MM.1S (cell line): Measurements from ENCODE around the gene ERMAP.
"Not testable (repeated sequence)": the region's sequence is repeated elsewhere in the genome, so short reads cannot be mapped to it uniquely, and the experiment has no call there.

Source experiments
- DNase-seq: peaks from one replicate; pipeline ENCODE4 v3.0.0-alpha.2; 2015
- H2AFZ ChIP-seq: fragments of 300-600 bp; sonication (generic); 2 replicates; pipeline ENCODE4 v1.6.0; 2016; ENCODE audit warnings: antibody characterized with exemption, low read length
- H3F3A ChIP-seq: fragments of 300-600 bp; sonication (generic); 2 replicates; pipeline ENCODE4 v1.6.1; 2016; ENCODE audit warnings: mild to moderate bottlenecking, antibody characterized with exemption, low read length, moderate library complexity, mixed read lengths; ENCODE audit not compliant: insufficient read depth
- H3K27ac ChIP-seq: fragments of 300-600 bp; sonication (generic); 2 replicates; pipeline ENCODE4 v1.5.1; 2016; ENCODE audit warnings: mild to moderate bottlenecking, low read length
- H3K27me3 ChIP-seq: fragments of 300-600 bp; sonication (generic); replicated peaks from 2 replicates; pipeline ENCODE4 v1.6.0; 2016; ENCODE audit warnings: low read length; ENCODE audit not compliant: insufficient read depth
- H3K36me3 ChIP-seq: fragments of 300-600 bp; sonication (generic); replicated peaks from 2 replicates; pipeline ENCODE4 v1.6.1; 2016; ENCODE audit warnings: mild to moderate bottlenecking, low read length, mixed read lengths; ENCODE audit not compliant: insufficient read depth
- H3K4me1 ChIP-seq: fragments of 300-600 bp; sonication (generic); 2 replicates; pipeline ENCODE4 v1.6.1; 2016; ENCODE audit warnings: low read length, mixed read lengths
- H3K4me2 ChIP-seq: fragments of 300-600 bp; sonication (generic); 2 replicates; pipeline ENCODE4 v1.6.0; 2016; ENCODE audit warnings: low read depth, low read length
- H3K4me3 ChIP-seq: fragments of 300-600 bp; sonication (generic); 2 replicates; pipeline ENCODE4 v1.5.1; 2016; ENCODE audit warnings: low read length, mixed read lengths
- H3K79me2 ChIP-seq: fragments of 300-600 bp; sonication (generic); 2 replicates; pipeline ENCODE4 v1.6.1; 2016; ENCODE audit warnings: mixed run types, low read length, mixed read lengths
- H3K9ac ChIP-seq: fragments of 300-600 bp; sonication (generic); 2 replicates; pipeline ENCODE4 v1.6.1; 2016; ENCODE audit warnings: low read length, mixed read lengths
- H3K9me2 ChIP-seq: fragments of 300-600 bp; sonication (generic); replicated peaks from 2 replicates; pipeline ENCODE4 v1.6.1; 2016; ENCODE audit warnings: mild to moderate bottlenecking, low read length, mixed read lengths; ENCODE audit not compliant: insufficient read depth
- H3K9me3 ChIP-seq: fragments of 300-600 bp; sonication (generic); replicated peaks from 2 replicates; pipeline ENCODE4 v1.6.1; 2016; ENCODE audit warnings: mild to moderate bottlenecking, low read length, mixed read lengths; ENCODE audit not compliant: insufficient read depth
- H4K20me1 ChIP-seq: fragments of 300-600 bp; sonication (generic); 2 replicates; pipeline ENCODE4 v1.6.1; 2016; ENCODE audit warnings: mild to moderate bottlenecking, low read length, moderate library complexity, mixed read lengths; ENCODE audit not compliant: insufficient read depth
- EZH2 ChIP-seq: fragments of 300-600 bp; sonication (generic); optimal IDR thresholded peaks from 2 replicates; pipeline ENCODE3; 2017; ENCODE audit warnings: low read depth, mild to moderate bottlenecking, antibody characterized with exemption, low read length, mixed read lengths
- EZH2phosphoT487 ChIP-seq: fragments of 300-600 bp; sonication (generic); IDR thresholded peaks from 2 replicates; pipeline ENCODE4 v1.6.1; 2018; ENCODE audit warnings: antibody characterized with exemption, low read length
- TF ChIP-seq, protein P1 (sequence below): fragments of 300-600 bp; sonication (generic); IDR thresholded peaks from 2 replicates; pipeline ENCODE4 v1.5.1; 2016; ENCODE audit warnings: antibody characterized with exemption, low read length, mixed read lengths

ERMAP gene

GRCh38 chr1:42801832-42802473 is 15.0 kb upstream of the ERMAP start:
- H4K20me1 ChIP-seq, result no peaks in the 10 kb centered on the region
- no peak overlapping the region for H3K27ac ChIP-seq
- H3K4me2 ChIP-seq, result no peak overlapping the region
- no peaks in the 10 kb centered on the region for H3K27me3 ChIP-seq
- H3K4me3 ChIP-seq, result no peak overlapping the region
- H3F3A ChIP-seq, result no peaks in the 10 kb centered on the region
- no peak for DNase-seq
- H3K9me3 ChIP-seq, result no peaks in the 10 kb centered on the region
- H3K9me2 ChIP-seq, result no peaks in the 10 kb centered on the region
- H3K36me3 ChIP-seq, result no peaks in the 10 kb centered on the region
- TF ChIP-seq EZH2phosphoT487 (no peak), EZH2 (no peak)
- TF ChIP-seq, protein P1, sequence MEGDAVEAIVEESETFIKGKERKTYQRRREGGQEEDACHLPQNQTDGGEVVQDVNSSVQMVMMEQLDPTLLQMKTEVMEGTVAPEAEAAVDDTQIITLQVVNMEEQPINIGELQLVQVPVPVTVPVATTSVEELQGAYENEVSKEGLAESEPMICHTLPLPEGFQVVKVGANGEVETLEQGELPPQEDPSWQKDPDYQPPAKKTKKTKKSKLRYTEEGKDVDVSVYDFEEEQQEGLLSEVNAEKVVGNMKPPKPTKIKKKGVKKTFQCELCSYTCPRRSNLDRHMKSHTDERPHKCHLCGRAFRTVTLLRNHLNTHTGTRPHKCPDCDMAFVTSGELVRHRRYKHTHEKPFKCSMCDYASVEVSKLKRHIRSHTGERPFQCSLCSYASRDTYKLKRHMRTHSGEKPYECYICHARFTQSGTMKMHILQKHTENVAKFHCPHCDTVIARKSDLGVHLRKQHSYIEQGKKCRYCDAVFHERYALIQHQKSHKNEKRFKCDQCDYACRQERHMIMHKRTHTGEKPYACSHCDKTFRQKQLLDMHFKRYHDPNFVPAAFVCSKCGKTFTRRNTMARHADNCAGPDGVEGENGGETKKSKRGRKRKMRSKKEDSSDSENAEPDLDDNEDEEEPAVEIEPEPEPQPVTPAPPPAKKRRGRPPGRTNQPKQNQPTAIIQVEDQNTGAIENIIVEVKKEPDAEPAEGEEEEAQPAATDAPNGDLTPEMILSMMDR, result no peak
- H3K9ac ChIP-seq, result no peak overlapping the region
- no peak overlapping the region for H2AFZ ChIP-seq
- no peaks in the 10 kb centered on the region for H3K4me1 ChIP-seq
- no peaks in the 10 kb centered on the region for H3K79me2 ChIP-seq

- no peak for TF ChIP-seq EZH2
- no peak overlapping the region for H3K9ac ChIP-seq
- no peak overlapping the region for H2AFZ ChIP-seq
- DNase-seq, result no peak
- no peaks in the 10 kb centered on the region for H3K36me3 ChIP-seq
- H3K4me3 ChIP-seq, result no peak overlapping the region
- no peaks in the 10 kb centered on the region for H4K20me1 ChIP-seq
- no peak overlapping the region for H3K27ac ChIP-seq
- no peaks in the 10 kb centered on the region for H3K79me2 ChIP-seq
- no peaks in the 10 kb centered on the region for H3K9me3 ChIP-seq
- H3K27me3 ChIP-seq, result no peaks in the 10 kb centered on the region
- H3K4me2 ChIP-seq, result no peak overlapping the region
- H3F3A ChIP-seq, result no peaks in the 10 kb centered on the region
- no peaks in the 10 kb centered on the region for H3K4me1 ChIP-seq
- no peaks in the 10 kb centered on the region for H3K9me2 ChIP-seq
Observed at GRCh38 chr1:42806171-42806570, 10.8 kb upstream of the ERMAP start.

DNA sequence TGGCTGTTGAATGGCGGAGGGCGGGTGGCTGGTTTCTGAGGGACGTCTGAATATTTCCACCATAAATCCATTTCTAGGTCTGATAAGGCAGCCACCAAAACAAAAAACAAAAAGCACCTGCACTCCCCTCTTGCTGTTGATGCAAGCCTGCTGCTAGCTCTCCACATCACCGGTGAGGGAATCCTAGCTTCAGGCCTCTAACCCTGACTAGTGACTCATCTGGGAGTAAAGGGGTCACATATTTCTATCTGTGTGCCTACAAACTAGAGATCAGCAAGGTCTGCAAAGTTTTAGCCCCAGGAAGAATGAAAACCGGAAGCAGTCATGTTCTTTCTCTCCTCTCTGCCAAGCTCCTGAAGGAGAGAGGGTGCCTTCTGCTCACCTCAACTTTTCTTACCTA is 10.3 kb upstream of the ERMAP start:
- Histone ChIP-seq H3K36me3 (no peaks in the 10 kb centered on the region), H4K20me1 (no peaks in the 10 kb centered on the region), H3K9me3 (no peaks in the 10 kb centered on the region), H2AFZ (no peak overlapping the region), H3K9me2 (no peaks in the 10 kb centered on the region), H3K27ac (no peak overlapping the region), H3K79me2 (no peaks in the 10 kb centered on the region), H3K4me1 (no peaks in the 10 kb centered on the region), H3K27me3 (no peaks in the 10 kb centered on the region), H3K4me2 (no peak overlapping the region), H3K4me3 (no peak overlapping the region), H3F3A (no peaks in the 10 kb centered on the region), H3K9ac (no peak overlapping the region)
- DNase-seq, result no peak
- TF ChIP-seq EZH2phosphoT487 (no peak), EZH2 (no peak)

DNA sequence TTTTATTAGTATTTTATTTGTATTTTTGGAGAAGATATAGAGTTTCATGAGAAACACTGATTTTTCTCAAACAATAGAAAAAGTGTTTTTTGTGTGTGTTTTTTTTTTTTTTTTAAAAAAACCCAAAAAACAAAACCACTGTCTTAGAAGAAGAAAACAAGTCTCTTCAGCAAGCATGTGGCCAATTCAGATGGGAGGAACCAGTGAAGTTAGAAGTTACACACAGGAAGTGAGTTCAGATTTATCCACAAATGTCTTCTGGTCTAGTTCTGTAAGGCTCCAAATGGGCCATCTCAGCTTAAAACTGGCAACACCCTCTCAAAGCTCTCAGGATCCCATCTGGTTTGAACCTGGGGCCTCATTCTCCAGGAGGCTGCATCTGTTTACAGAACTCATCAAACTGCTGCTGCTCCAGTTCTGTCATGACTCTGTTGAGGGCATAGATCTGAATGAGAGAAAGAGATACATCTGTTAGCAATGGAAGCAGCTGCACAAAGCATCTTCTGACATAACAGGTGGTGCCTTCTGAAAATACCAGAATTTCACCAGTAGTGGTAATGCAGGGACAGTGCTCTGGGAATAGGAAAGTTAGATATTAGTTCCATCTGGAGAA is 9.8 kb upstream of the ERMAP start:
- no peaks in the 10 kb centered on the region for H3K27me3 ChIP-seq
- no peak overlapping the region for H3K4me2 ChIP-seq
- no peaks in the 10 kb centered on the region for H3K9me3 ChIP-seq
- H4K20me1 ChIP-seq, result no peaks in the 10 kb centered on the region
- DNase-seq, result no peak
- H3K27ac ChIP-seq, result no peak overlapping the region
- H2AFZ ChIP-seq, result no peak overlapping the region
- H3K9ac ChIP-seq, result no peak overlapping the region
- TF ChIP-seq EZH2 (no peak), EZH2phosphoT487 (no peak)
- TF ChIP-seq, protein P1, result no peak
- no peaks in the 10 kb centered on the region for H3K36me3 ChIP-seq
- H3K4me3 ChIP-seq, result no peak overlapping the region
- no peaks in the 10 kb centered on the region for H3K79me2 ChIP-seq
- no peaks in the 10 kb centered on the region for H3K9me2 ChIP-seq
- H3K4me1 ChIP-seq, result no peaks in the 10 kb centered on the region
- H3F3A ChIP-seq, result no peaks in the 10 kb centered on the region

GRCh38 chr1:42814815-42815214 is 2.1 kb upstream of the ERMAP start:
- H3K9me2 ChIP-seq, DNase-seq, H3K27ac ChIP-seq, H3K79me2 ChIP-seq, H4K20me1 ChIP-seq, H3K4me1 ChIP-seq, H3K4me3 ChIP-seq, H3K36me3 ChIP-seq, H3K4me2 ChIP-seq, H3K9ac ChIP-seq, H3F3A ChIP-seq, H3K9me3 ChIP-seq, H3K27me3 ChIP-seq, H2AFZ ChIP-seq: not testable (repeated sequence)
